GM19397 (cell line): ENCODE data around the gene NCS1.

Source experiments
- ATAC-seq: cut with Tn5 transposase; IDR thresholded peaks from one replicate; pipeline ENCODE4 v1.9.1; 2021; ENCODE audit warnings: mild to moderate bottlenecking, moderate library complexity; ENCODE audit not compliant: unreplicated experiment

Gene NCS1

GRCh38 chr9:130172161-130172857, at the start of gene NCS1:
Gene NCS1, plus strand, starts transcription at chr9:130172404. Its CDS starts 260 bp downstream, at chr9:130172664.
- ATAC-seq: no peak

DNA sequence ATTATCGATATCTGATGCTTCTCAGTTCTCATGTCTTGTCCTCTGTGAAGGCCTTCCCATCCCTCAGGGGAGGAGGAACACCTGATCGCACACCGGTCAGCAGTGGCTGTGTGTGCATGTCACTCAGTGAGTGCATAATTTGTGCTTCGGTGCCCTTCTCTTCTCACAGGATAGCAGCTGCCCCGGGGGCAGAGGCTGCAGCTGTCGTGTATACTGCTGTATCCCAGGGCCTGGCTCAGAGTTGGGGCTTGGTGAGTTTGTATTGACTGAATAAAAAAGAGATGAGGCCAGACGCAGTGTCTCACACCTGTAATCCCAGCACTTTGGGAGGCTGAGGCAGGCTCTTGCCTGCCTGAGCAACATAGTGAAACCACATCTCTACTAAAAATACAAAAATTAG, 49.7 kb upstream of the NCS1 start:
- no peak for ATAC-seq

- no peak for ATAC-seq
Observed at GRCh38 chr9:130124085-130124860, 47.9 kb upstream of the NCS1 start.

GRCh38 chr9:130126721-130127433, 45.3 kb upstream of the NCS1 start:
- ATAC-seq: no peak

GRCh38 chr9:130128251-130128650, 44.0 kb upstream of the NCS1 start:
- peak; percentile 57 for ATAC-seq

- ATAC-seq: peak; percentile 59
Observed at GRCh38 chr9:130128733-130129431, 43.3 kb upstream of the NCS1 start.

DNA sequence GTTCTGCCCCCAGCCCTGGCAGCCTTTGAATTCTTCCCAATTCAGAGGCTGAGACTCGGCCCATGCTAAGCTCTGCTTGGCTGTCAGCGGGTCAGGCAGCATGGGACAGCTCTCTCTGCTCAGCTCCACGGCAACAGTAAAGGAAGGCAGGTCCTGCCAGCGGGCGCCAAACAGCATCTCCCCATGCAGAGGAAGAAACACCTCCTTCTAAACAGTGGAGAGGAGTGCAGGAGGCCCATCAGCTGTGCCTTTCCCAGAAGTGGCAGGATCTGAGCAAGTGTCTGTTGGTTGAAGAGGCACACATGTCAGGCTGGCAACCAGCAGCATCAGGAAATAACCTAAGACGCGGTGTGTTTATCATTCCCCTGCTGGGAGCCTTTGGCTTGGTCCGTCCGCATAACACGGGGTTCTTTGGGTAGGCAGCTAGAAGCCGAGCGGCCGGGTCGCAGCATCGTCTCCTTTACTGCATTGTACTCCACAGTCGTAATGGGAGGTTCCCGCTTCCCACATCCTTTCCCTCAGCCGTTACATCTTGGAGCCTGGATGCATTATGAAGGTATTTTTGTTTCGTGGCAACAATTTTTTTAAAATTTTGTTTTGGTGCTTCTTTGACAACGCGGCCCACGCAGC, 42.7 kb upstream of the NCS1 start:
- no peak for ATAC-seq

DNA sequence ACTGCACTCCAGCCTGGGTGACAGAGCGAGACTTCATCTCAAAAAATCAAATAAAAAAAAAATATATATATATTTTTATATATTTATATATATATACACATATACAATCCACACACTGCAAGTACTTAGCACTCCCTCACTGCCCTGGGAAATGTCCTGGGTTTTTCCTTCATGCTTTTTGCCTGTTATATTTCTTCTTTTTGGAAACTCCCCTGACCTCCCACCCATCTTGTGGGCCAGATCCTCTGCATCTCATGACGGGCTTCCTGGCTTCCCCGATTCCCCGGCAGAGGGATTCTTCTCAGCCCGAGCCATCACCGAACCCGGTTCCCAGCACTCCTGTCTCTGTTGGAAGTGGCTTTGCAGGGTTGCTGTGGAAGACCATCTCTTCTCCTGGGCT, 39.5 kb upstream of the NCS1 start:
- ATAC-seq: no peak

- no peak for ATAC-seq
Observed at GRCh38 chr9:130137081-130137640, 35.0 kb upstream of the NCS1 start.

- ATAC-seq: no peak
Observed at GRCh38 chr9:130137641-130138081, 34.5 kb upstream of the NCS1 start.

- no peak for ATAC-seq
Observed at GRCh38 chr9:130138171-130138653, 34.0 kb upstream of the NCS1 start.

DNA sequence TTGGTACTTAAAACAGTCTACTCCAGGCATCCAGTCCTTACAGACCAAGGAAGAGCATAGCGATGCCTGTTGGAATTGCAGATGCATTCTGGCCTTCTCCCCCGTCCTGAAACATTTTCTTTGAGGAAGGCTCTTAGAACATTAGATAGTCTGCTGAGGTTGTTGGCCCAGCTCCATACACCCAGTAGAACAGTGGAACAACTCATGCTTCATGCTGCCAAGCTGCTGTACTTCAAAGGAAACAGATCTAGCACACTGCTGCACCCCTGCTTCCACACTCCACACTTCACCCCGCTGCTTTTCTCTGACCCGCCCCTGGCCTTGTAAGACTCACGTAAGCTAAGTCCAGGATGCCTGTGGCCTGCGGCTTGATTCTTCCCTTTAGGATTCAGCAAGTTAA, 33.4 kb upstream of the NCS1 start:
- no peak for ATAC-seq

GRCh38 chr9:130139251-130139650, 33.0 kb upstream of the NCS1 start:
- no peak for ATAC-seq

GRCh38 chr9:130140706-130141105, 31.5 kb upstream of the NCS1 start:
- no peak for ATAC-seq

GRCh38 chr9:130142056-130142455, 30.1 kb upstream of the NCS1 start:
- ATAC-seq: no peak

GRCh38 chr9:130142641-130143040, 29.6 kb upstream of the NCS1 start:
- no peak for ATAC-seq

- no peak for ATAC-seq
Observed at GRCh38 chr9:130143279-130143893, 28.8 kb upstream of the NCS1 start.

DNA sequence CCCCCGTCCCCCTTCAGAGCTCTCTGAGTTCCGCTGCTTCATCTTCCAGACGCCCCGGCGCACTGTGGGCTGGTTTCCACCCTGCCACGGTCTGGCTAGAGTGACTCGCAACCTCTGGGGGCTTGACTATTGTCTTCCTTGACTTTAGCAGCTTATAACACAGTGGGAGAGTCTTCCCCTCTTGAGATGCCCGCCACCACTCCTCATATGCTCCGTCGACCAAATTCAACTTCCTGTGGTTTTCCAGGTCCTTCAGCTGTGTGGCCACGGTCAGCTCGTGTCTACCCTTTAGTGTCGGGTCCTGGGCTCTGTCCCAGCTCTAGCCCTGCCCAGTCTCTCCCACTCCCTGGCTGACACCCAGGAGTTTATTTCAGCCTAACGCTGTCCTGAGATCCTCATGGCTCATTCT, 28.2 kb upstream of the NCS1 start:
- ATAC-seq: no peak

GRCh38 chr9:130144703-130145102, 27.5 kb upstream of the NCS1 start:
- no peak for ATAC-seq

- no peak for ATAC-seq
Observed at GRCh38 chr9:130145658-130146057, 26.5 kb upstream of the NCS1 start.
